GM12878 (cell line): ENCODE data around the gene DOCK2. TPM values are rescaled to one million over a fixed set of nuclear protein-coding genes. Genes with fewer than 3 reads are reported as not detected.

ENCODE experiments used
- ATAC-seq: fragments of 200-7000 bp; cut with Tn5 transposase; 3 replicates; pipeline ENCODE4 v1.9.1; 2020; ENCODE audit warnings: mild to moderate bottlenecking, moderate library complexity
- BruUV-seq: library from RNA; stranded (reverse); fragments of 400-500 nt; replicated peaks from 2 replicates; lab custom pipeline; 2021; lab: Mats Ljungman, UMichigan
- CTCF ChIA-PET: fragments of 300-600 bp; sonication (Branson Sonifier 250); formaldehyde crosslinking; extraction: SDS; loops from one replicate; lab custom pipeline; 2021; ENCODE audit warnings: inconsistent platforms; lab: Yijun Ruan, JAX
- POLR2A ChIA-PET: fragments of 350-600 bp; formaldehyde crosslinking; extraction: SDS; loops from one replicate; lab custom pipeline; 2021; ENCODE audit warnings: inconsistent platforms; lab: Charles Lee
- RAD21 ChIA-PET: fragments of 300-600 bp; sonication (Branson Sonifier 250); formaldehyde crosslinking; loops from one replicate; lab custom pipeline; 2023; ENCODE audit warnings: antibody characterized with exemption; ENCODE audit not compliant: unreplicated experiment; lab: Charles Lee
- SMC1A ChIA-PET: fragments of 300-600 bp; sonication (Branson Sonifier 250); formaldehyde crosslinking; loops from one replicate; lab custom pipeline; 2023; ENCODE audit not compliant: unreplicated experiment, uncharacterized antibody; lab: Charles Lee
- DNase-seq: peaks from one replicate; pipeline ENCODE4 v3.0.0-alpha.2; 2011; ENCODE audit warnings: low read depth, low spot score
- FAIRE-seq: peaks from 3 replicates; lab custom pipeline; 2011; peaks lifted over from hg19 to GRCh38; lab: Jason Lieb, UNC
- H2AFZ ChIP-seq: 2 replicates; pipeline ENCODE4 v1.6.0; 2011; ENCODE audit warnings: low read depth, low read length, control low read depth; ENCODE audit not compliant: control insufficient read depth
- H3K27ac ChIP-seq: 2 replicates; pipeline ENCODE4 v1.5.1; 2011; ENCODE audit warnings: control low read depth; ENCODE audit not compliant: control insufficient read depth, insufficient read depth
- H3K27me3 ChIP-seq, 2 experiments: replicated peaks in 1 of 2; 2 replicates each; pipeline versions ENCODE4 v1.6.0 to v1.6.1; 2011; ENCODE audit warnings: low read length in 1 of 2; ENCODE audit not compliant: control insufficient read depth in 2 of 2, insufficient read depth in 2 of 2
- H3K36me3 ChIP-seq, 2 experiments: 2 replicates each; pipeline ENCODE4 v1.5.1; 2011; ENCODE audit warnings: low read length in 1 of 2; ENCODE audit not compliant: control insufficient read depth in 2 of 2, insufficient read depth in 2 of 2
- H3K4me1 ChIP-seq: 2 replicates; pipeline ENCODE4 v1.6.1; 2011; ENCODE audit warnings: mild to moderate bottlenecking, low read length, moderate library complexity, mixed read lengths; ENCODE audit not compliant: control insufficient read depth, insufficient read depth
- H3K4me2 ChIP-seq: 2 replicates; pipeline ENCODE4 v1.6.0; 2011; ENCODE audit warnings: control low read depth; ENCODE audit not compliant: control insufficient read depth, insufficient read depth
- H3K4me3 ChIP-seq: fragments of 200-600 bp; sonication (generic); 2 replicates; pipeline ENCODE4 v1.5.1; 2016
- H3K79me2 ChIP-seq: 2 replicates; pipeline ENCODE4 v1.6.0; 2011; ENCODE audit warnings: low read length; ENCODE audit not compliant: control insufficient read depth, insufficient read depth
- H3K9ac ChIP-seq: 2 replicates; pipeline ENCODE4 v1.8.0; 2011; ENCODE audit warnings: low read length, control low read depth, mixed read lengths; ENCODE audit not compliant: control insufficient read depth, insufficient read depth
- H3K9me3 ChIP-seq: replicated peaks from 3 replicates; pipeline ENCODE4 v1.5.1; 2011; ENCODE audit warnings: mild to moderate bottlenecking, low read length; ENCODE audit not compliant: control insufficient read depth, insufficient read depth
- H4K20me1 ChIP-seq: 2 replicates; pipeline ENCODE4 v1.6.0; 2011; ENCODE audit not compliant: control insufficient read depth, insufficient read depth
- EGR1 ChIP-seq, 2 experiments: IDR thresholded peaks; 1 replicate in 1 of 2; 2 replicates in 1 of 2; pipeline ENCODE4 v1.6.1; 2011 to 2012; ENCODE audit warnings: low read depth in 2 of 2, low read length in 2 of 2, borderline replicate concordance in 1 of 2, mild to moderate bottlenecking in 1 of 2, moderate library complexity in 1 of 2
- IKZF2 ChIP-seq, 2 experiments: fragments of 450-650 bp; IDR thresholded peaks; 2 replicates each; pipeline ENCODE4 v1.6.1; 2017; ENCODE audit warnings: mild to moderate bottlenecking in 2 of 2, moderate library complexity in 2 of 2
- NR2C1 ChIP-seq: fragments of 450-650 bp; IDR thresholded peaks from 2 replicates; pipeline ENCODE4 v1.6.1; 2017; ENCODE audit warnings: antibody characterized with exemption, mild to moderate bottlenecking, moderate library complexity
- WGBS: methylation state at CpG from one replicate; pipeline ENCODE4 v1.1.6; 2016; ENCODE audit warnings: low lambda C conversion rate; ENCODE audit not compliant: insufficient replicate concordance, insufficient coverage; ENCODE audit errors: missing lambda C conversion rate; 5-methylcytosine and 5-hydroxymethylcytosine counted together
- in situ Hi-C: fragments of 300-500 bp; cut with MboI; formaldehyde crosslinking; loops from 9 replicates; pipeline ENCODE4 v1.14.3; 2018; ENCODE audit warnings: mixed read lengths
- intact Hi-C: fragments of 100-400 bp; cut with micrococcal nuclease; formaldehyde crosslinking; loops from one replicate; pipeline ENCODE4 v1.14.2; 2022; ENCODE audit not compliant: unreplicated experiment
- polyA plus RNA-seq, 11 experiments: library from polyadenylated mRNA; depleted of rRNA in 4 of 11; unstranded in 6 of 11; stranded (reverse) in 5 of 11; fragments of >200 nt; fragmentation: Nextera tagmentation in 4 of 11; fragmentation: Illumina TruSeq in 1 of 11; extraction: Ambion mirVana in 4 of 11; extraction: Trizol in 1 of 11; gene quantifications; 1 replicate in 1 of 11; 2 replicates in 10 of 11; pipeline versions ENCODE4 v1.2.1 to v1.2.3, GENCODE V29; 2011 to 2016; ENCODE audit warnings: inconsistent platforms in 2 of 11, missing spikeins in 2 of 11, low read depth in 1 of 11
- total RNA-seq, 4 experiments: library from RNA; depleted of rRNA in 3 of 4; stranded (reverse); fragments of >200 nt in 3 of 4; fragmentation: Illumina TruSeq in 1 of 4; extraction: Trizol in 1 of 4; gene quantifications; 2 replicates each; pipeline versions ENCODE4 v1.2.1 to v1.2.3, GENCODE V29; 2013 to 2021
- TF ChIP-seq, protein P1 (sequence below): fragments of 450-650 bp; IDR thresholded peaks from 2 replicates; pipeline ENCODE4 v1.6.1; 2017; ENCODE audit warnings: antibody characterized with exemption, mild to moderate bottlenecking, moderate library complexity
- TF ChIP-seq, protein P2 (sequence below), 3 experiments: IDR thresholded peaks in 2 of 3; conservative IDR thresholded peaks in 1 of 3; 2 replicates each; pipeline ENCODE4 v1.5.1; 2011; ENCODE audit warnings: low read depth in 3 of 3, low read length in 3 of 3, mild to moderate bottlenecking in 3 of 3, control low read depth in 2 of 3, moderate library complexity in 2 of 3, inconsistent platforms in 1 of 3, mixed read lengths in 1 of 3; ENCODE audit not compliant: control insufficient read depth in 2 of 3, insufficient read depth in 1 of 3; ENCODE audit errors: extremely low read depth in 1 of 3
- TF ChIP-seq, protein P3 (sequence below): IDR thresholded peaks from 2 replicates; pipeline ENCODE4 v1.6.1; 2012; ENCODE audit warnings: low read depth, low read length, improper control_type of control experiment
- TF ChIP-seq, protein P4 (sequence below): fragments of 450-650 bp; IDR thresholded peaks from 2 replicates; pipeline ENCODE4 v1.6.1; 2014; ENCODE audit warnings: mild to moderate bottlenecking
- TF ChIP-seq, protein P5 (sequence below): IDR thresholded peaks from 2 replicates; pipeline ENCODE4 v1.6.1; 2011; ENCODE audit warnings: borderline replicate concordance, low read depth, mild to moderate bottlenecking, moderate library complexity, low read length; ENCODE audit not compliant: insufficient read depth, poor library complexity, severe bottlenecking
- TF ChIP-seq, protein P6 (sequence below): fragments of 450-650 bp; IDR thresholded peaks from 2 replicates; pipeline ENCODE4 v1.6.1; 2016; ENCODE audit warnings: mild to moderate bottlenecking

Gene DOCK2
- total and polyA plus RNA-seq, 10 of the 15 experiments (the other 5 are each of a cell fraction or from before 2014, with no cell fraction given) = 34.2 to 192 (median 118) TPM

DNA sequence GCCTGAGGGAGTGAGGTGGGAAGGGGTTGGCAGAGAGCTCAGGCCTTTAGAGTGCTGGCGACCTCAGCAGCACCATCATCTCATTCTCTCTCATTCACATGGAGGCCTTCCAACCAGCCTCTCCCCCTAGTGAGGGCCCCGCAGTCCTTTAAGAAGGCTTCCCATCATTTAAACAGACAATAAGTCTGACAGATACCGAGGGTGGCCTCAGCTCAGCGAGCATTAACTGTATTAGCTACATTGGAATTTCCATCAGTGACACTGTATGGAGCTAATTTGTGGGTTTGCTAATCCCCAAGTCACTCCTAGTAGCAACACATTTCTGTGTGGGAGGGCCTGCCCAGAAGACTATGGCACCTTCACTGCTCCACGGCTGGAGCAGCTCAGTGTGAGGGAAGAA is 267.4 kb downstream of the DOCK2 start:
- in situ Hi-C loops = no loop called here
- Histone ChIP-seq H3K4me2 (no peak overlapping the region), H3K27ac (no peak overlapping the region), H4K20me1 (0 out of 2 replicates have a peak, but pooled peaks cover 5% of the 10 kb centered on the region), H3K4me3 (no peak overlapping the region), H3K4me1 (0 out of 2 replicates have a peak, but pooled peaks cover 3% of the 10 kb centered on the region), H3K36me3 (peaks cover under 1 to 8% of the 10 kb centered on the region in 2 experiments; a peak in 3 of 4 replicates), H3K9me3 (no peaks in the 10 kb centered on the region), H3K27me3 (no peaks in the 10 kb centered on the region), H2AFZ (no peak overlapping the region), H3K79me2 (no peaks in the 10 kb centered on the region), H3K9ac (no peak overlapping the region)
- BruUV-seq = no TSS peak
- 25% methylated on average over 5 of the region's 5 CpGs for WGBS
- ATAC-seq (no peak; the same call in 2 of the 3 replicates), FAIRE-seq (no peak), DNase-seq (no peak)
- RAD21 ChIA-PET = interaction anchor here (0.9 to 1.8 kb wide), 14 partner anchors 18 to 233 kb away, joined by 3 to 9 read pairs (median 4); no protein-coding TSS in a partner anchor
- CTCF ChIA-PET = interaction anchor here (0.7 to 1.6 kb wide), 6 partner anchors 9 to 597 kb away, joined by 3 to 6 read pairs (median 4); partner anchors contain the start of gene INSYN2B
- SMC1A ChIA-PET = interaction anchor here (0.9 to 2.4 kb wide), 10 partner anchors 9 to 202 kb away, joined by 3 to 12 read pairs (median 6); no protein-coding TSS in a partner anchor
- POLR2A ChIA-PET = interaction anchor here (0.6 to 0.8 kb wide), 2 partner anchors 40 to 171 kb away, joined by 3 read pairs; no protein-coding TSS in a partner anchor
- intact Hi-C loops = loop anchor here (10.0 kb wide), 1 partner anchor 200 kb away; no protein-coding TSS in a partner anchor
- TF ChIP-seq NR2C1 (no peak), IKZF2 (IDR thresholded peaks at IDR 0.05) (no peak), EGR1 (IDR thresholded peaks at IDR 0.05; ENCODE audit: borderline replicate concordance in 1 of 2, low read depth in 2 of 2, low read length in 2 of 2) (no peak)
- TF ChIP-seq, protein P1, sequence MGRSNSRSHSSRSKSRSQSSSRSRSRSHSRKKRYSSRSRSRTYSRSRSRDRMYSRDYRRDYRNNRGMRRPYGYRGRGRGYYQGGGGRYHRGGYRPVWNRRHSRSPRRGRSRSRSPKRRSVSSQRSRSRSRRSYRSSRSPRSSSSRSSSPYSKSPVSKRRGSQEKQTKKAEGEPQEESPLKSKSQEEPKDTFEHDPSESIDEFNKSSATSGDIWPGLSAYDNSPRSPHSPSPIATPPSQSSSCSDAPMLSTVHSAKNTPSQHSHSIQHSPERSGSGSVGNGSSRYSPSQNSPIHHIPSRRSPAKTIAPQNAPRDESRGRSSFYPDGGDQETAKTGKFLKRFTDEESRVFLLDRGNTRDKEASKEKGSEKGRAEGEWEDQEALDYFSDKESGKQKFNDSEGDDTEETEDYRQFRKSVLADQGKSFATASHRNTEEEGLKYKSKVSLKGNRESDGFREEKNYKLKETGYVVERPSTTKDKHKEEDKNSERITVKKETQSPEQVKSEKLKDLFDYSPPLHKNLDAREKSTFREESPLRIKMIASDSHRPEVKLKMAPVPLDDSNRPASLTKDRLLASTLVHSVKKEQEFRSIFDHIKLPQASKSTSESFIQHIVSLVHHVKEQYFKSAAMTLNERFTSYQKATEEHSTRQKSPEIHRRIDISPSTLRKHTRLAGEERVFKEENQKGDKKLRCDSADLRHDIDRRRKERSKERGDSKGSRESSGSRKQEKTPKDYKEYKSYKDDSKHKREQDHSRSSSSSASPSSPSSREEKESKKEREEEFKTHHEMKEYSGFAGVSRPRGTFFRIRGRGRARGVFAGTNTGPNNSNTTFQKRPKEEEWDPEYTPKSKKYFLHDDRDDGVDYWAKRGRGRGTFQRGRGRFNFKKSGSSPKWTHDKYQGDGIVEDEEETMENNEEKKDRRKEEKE = no peak
- TF ChIP-seq, protein P2, sequence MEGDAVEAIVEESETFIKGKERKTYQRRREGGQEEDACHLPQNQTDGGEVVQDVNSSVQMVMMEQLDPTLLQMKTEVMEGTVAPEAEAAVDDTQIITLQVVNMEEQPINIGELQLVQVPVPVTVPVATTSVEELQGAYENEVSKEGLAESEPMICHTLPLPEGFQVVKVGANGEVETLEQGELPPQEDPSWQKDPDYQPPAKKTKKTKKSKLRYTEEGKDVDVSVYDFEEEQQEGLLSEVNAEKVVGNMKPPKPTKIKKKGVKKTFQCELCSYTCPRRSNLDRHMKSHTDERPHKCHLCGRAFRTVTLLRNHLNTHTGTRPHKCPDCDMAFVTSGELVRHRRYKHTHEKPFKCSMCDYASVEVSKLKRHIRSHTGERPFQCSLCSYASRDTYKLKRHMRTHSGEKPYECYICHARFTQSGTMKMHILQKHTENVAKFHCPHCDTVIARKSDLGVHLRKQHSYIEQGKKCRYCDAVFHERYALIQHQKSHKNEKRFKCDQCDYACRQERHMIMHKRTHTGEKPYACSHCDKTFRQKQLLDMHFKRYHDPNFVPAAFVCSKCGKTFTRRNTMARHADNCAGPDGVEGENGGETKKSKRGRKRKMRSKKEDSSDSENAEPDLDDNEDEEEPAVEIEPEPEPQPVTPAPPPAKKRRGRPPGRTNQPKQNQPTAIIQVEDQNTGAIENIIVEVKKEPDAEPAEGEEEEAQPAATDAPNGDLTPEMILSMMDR (IDR thresholded peaks at IDR 0.05 in 2 of 3, conservative IDR thresholded peaks at IDR 0.05 in 1 of 3; ENCODE audit: control insufficient read depth in 2 of 3, extremely low read depth in 1 of 3, insufficient read depth in 1 of 3, low read depth in 3 of 3, low read length in 3 of 3) = no peak
- TF ChIP-seq, protein P3, sequence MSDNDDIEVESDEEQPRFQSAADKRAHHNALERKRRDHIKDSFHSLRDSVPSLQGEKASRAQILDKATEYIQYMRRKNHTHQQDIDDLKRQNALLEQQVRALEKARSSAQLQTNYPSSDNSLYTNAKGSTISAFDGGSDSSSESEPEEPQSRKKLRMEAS = no peak
- TF ChIP-seq, protein P4, sequence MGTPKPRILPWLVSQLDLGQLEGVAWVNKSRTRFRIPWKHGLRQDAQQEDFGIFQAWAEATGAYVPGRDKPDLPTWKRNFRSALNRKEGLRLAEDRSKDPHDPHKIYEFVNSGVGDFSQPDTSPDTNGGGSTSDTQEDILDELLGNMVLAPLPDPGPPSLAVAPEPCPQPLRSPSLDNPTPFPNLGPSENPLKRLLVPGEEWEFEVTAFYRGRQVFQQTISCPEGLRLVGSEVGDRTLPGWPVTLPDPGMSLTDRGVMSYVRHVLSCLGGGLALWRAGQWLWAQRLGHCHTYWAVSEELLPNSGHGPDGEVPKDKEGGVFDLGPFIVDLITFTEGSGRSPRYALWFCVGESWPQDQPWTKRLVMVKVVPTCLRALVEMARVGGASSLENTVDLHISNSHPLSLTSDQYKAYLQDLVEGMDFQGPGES = no peak
- TF ChIP-seq, protein P5, sequence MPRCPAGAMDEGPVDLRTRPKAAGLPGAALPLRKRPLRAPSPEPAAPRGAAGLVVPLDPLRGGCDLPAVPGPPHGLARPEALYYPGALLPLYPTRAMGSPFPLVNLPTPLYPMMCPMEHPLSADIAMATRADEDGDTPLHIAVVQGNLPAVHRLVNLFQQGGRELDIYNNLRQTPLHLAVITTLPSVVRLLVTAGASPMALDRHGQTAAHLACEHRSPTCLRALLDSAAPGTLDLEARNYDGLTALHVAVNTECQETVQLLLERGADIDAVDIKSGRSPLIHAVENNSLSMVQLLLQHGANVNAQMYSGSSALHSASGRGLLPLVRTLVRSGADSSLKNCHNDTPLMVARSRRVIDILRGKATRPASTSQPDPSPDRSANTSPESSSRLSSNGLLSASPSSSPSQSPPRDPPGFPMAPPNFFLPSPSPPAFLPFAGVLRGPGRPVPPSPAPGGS = no peak
- TF ChIP-seq, protein P6, sequence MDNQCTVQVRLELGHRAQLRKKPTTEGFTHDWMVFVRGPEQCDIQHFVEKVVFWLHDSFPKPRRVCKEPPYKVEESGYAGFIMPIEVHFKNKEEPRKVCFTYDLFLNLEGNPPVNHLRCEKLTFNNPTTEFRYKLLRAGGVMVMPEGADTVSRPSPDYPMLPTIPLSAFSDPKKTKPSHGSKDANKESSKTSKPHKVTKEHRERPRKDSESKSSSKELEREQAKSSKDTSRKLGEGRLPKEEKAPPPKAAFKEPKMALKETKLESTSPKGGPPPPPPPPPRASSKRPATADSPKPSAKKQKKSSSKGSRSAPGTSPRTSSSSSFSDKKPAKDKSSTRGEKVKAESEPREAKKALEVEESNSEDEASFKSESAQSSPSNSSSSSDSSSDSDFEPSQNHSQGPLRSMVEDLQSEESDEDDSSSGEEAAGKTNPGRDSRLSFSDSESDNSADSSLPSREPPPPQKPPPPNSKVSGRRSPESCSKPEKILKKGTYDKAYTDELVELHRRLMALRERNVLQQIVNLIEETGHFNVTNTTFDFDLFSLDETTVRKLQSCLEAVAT = no peak
